Measurements from ENCODE around the gene TRIM17. TPM values are rescaled to one million over a fixed set of nuclear protein-coding genes. Genes with fewer than 3 reads are reported as not detected.
A peak's percentile ranks its signal among the peaks of the same experiment; 100 is the strongest.

TRIM17 gene, protein sequence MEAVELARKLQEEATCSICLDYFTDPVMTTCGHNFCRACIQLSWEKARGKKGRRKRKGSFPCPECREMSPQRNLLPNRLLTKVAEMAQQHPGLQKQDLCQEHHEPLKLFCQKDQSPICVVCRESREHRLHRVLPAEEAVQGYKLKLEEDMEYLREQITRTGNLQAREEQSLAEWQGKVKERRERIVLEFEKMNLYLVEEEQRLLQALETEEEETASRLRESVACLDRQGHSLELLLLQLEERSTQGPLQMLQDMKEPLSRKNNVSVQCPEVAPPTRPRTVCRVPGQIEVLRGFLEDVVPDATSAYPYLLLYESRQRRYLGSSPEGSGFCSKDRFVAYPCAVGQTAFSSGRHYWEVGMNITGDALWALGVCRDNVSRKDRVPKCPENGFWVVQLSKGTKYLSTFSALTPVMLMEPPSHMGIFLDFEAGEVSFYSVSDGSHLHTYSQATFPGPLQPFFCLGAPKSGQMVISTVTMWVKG
- total RNA-seq, result 0.69 and 1.5 TPM in 2 replicates

DNA sequence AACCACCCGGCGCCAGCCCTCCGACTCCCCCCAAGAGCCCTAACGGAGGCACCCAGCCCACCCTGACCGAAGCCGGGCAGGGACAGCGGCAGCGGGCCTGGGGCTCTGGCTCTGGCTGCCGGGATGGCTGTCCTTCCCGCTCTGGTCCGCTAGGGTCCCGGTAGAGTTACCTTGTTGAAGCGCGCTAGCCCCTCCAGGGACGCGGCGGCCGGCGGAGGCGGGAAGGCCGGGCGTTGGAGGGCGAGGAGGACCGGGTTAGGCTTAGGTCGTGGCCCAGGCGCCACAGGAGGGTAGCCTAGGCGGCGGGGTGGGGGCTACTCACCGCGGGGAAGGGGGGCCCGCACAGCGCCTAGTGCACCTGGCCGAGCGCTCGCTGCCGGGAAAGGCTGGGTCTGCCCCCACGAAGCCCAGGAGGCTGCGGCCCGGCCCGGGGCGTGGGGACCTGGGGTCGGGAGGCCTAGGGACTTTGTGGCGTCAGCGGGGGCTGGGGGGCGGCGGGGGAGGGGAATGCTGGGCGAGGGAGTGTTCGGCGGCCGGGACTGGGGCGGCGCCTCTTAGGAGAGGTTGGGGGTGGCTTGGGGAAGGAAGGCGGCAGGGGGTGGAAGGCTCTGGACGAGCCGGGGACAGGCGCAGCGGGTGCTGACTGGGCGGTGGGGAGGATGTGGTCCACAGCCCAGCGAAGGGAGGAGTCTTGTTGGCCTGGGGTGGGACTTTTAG is at the start of gene TRIM17:
TRIM17 (minus strand) TSS at position 645 of the 717 bp plus-strand sequence. CDS start 1,789 bp downstream, outside the sequence.
- no peak for DNase-seq (ENCODE audit: low read depth)

DNA sequence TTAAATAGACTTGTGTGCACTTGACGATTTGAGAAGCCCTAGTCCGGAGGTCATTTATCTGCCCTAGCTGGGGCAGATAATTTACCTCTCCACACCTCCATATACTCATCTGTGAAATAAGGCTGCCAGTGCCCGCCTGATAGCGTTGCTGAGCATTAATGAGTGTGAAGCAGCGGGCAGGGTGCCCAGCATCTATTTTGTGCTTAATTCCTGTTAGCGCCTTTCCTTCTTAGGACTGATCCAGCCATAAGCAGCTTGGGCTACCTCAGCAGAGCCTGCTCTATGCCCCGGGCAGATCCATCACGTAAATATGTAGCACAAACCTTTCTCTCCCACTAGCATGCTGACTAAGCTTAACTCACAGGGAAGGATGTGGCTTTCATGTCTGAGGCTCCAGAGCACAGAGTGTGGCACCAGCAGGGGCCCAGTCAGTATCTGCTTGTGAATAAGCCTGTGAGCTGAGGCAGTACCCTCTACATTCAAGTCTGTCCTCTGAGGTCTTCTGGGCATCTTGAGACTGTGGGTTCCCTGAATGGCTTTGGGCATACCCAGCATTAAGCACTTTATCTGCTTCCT is 49.0 kb upstream of the TRIM17 start:
- DNase-seq (ENCODE audit: low read depth), result no peak

DNA sequence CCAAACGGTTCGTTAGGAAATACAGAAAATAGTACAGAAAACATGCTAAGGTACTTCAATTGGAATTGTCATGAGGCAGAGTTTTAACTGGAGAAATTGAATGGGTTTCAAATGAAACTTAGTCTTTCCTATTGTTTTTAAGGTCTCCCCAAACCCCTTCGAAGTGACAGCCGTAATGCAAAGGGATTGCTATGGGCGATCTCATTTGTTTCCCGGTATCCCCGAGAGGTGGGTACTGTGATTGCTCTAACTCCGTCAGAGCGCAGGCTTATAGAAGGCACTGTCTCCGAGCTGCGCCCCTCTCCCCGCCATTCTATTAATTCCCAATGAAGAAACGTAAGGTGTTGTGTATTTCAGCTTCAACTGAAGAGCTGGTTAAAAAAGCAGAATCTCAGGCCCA is 48.5 kb upstream of the TRIM17 start:
- DNase-seq (ENCODE audit: low read depth), result no peak

DNA sequence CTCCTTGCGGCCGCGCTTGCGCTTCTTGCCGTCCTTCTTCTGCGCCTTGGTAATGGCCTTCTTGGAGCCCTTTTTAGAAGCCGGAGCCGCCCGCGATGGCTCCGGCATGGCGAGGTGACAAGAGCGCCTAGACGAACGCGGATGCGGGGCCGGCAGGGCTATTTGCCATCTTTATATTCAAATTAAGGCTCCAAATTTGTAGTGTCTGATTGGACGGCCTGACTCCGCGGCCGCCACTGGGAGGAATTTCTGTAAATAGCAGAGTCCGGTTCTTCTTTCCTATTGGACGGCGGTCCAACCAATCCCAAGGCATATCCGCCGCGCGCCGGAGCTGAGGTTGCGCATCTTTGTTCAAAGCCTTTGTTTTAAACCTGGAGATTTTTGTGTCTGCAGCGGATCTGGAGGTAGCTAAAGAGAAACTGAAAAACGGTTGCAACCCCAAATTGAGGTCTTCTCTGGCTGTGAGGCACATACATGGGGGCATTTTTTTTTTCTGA is 47.9 kb upstream of the TRIM17 start:
- DNase-seq (ENCODE audit: low read depth), result peak; percentile 45

DNA sequence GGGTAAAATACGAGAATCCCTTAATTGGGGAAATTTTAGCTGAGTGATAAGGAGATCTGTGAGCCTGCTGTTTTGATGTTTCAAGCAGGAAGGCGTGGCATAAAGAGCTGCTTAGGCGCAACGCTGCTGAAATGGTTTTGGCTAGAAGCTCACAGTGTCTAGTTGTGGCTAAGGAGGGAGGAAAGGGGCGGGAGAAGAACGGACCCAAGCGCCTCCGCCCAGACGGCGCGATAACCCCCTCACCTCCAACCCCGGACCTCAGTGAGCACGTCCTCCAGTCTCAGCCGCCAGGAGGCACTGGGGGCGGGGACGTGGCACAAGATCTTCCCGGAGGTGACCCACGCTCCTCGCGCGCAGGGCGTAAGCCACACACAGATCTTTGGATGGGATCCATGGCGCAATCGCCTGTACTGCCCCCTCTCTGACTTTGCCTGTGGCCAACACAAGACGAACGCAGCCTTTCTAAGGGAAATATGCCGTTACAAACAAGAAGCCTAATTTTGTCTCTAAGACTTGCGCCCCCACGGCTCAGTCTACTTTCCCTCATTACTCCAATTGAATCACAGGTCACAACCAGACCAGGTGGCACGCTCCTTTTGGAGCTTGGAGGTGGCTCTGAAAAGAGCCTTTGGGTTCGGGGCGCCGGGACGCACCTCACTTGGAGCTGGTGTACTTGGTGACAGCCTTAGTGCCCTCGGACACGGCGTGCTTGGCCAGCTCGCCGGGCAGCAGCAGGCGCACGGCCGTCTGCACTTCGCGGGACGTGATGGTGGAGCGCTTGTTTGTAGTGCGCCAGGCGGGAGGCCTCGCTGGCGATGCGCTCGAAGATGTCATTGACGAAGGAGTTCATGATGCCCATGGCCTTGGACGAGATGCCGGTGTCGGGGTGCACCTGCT is 47.1 kb upstream of the TRIM17 start:
- DNase-seq (ENCODE audit: low read depth), result no peak

DNA sequence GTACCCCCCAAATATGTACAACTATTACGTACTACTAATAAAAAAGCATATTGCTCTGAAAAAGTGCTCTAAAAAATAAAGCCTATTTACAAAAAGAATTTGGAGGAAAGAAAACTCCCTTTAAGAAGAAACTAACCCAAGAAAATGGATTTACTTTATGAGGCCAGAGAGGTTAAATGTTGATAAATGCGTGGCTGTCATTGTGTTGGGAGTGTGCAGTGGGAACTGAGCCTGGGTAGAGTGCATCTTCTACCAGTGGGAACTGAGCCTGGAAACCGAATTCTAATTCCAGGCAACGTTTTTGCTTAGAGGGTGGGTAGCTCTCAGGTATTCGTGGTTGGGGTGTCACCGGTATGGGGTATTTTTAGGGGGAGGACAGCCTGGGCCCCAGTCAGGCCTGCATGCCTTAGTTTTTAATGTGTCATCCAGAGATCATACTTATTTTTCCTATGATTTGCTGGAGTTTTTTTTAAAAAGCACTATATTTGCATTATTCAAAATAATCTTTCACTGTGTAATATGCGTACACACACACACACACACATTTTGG is 46.4 kb upstream of the TRIM17 start:
- no peak for DNase-seq (ENCODE audit: low read depth)

DNA sequence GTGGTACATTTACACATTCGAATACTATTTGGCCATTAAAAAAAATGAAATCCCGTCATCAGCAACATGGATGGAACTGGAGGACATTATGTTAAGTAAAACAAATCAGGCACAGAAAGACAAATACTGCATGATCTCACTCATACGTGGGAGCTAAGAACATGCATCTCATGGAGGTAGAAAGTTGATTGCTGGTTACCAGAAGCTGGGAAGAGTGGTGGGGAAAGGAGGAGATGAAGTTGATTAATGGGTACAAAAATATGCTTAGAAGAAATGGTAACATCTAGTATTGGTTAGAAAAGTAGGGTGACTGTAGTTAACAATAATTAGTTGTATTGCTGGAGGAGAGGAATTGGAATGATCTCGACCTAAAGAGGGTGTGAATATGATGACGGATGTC is 45.9 kb upstream of the TRIM17 start:
- no peak for DNase-seq (ENCODE audit: low read depth)

DNA sequence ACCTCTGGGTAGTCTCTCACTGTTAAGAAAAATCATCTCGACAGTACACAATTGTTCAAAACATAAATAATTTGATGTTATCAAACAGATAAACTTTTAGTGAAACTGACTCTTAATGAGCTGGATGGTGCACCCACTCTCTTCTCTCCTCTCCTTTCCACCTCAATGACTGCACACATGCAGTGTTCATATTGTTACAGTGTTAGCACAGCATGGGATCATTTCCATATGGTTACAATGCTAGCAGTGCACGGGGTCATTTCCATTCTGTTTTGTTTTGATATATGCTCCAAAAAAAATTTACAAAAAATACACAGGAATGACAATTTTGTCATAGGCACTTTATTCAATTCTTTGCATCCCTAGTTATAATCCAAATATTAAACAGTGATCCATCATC is 44.2 kb upstream of the TRIM17 start:
- no peak for DNase-seq (ENCODE audit: low read depth)

DNA sequence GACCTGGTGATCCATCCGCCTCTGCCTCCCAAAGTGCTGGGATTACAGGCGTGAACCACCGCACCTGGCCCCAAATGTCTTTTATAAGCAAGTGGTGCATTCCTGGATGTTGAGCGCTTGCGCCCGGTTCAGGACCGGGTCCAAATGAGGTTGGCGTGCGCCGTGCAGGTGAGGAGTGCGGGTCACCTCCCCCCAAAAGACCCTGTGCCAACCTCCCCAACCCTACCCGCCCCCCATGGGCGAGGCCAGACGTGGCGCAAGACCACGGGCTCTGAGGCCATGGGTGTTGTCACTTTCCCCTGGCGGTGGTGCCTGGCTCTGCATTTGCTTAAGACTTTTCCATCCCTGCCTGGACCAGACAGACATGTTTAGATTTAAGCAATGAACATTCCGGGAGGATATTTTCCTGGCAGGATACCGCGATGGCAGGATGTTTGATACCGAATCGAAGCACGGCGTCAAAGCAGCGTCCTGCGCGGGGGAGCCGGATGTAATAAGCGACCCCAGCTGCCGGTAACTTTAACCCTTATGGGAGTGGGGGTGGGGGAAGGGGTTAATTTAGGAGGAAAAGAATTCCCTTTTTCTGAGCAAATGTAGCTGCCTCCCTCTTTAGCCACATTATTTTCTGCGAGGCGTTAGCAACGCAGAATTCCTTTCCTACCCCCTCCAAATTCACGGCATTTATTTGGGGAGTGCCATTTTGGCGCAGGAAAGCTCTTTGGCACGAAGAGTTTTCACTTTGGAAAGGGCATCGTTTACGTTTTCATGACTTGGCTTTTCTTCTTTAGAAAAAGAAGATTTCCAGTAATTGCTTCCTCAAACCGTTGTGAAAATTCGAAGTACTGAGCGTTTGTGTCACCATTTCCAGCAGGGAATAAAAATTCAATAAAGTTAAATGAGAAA is 42.7 kb upstream of the TRIM17 start:
- peak; percentile 43 for DNase-seq (ENCODE audit: low read depth)

DNA sequence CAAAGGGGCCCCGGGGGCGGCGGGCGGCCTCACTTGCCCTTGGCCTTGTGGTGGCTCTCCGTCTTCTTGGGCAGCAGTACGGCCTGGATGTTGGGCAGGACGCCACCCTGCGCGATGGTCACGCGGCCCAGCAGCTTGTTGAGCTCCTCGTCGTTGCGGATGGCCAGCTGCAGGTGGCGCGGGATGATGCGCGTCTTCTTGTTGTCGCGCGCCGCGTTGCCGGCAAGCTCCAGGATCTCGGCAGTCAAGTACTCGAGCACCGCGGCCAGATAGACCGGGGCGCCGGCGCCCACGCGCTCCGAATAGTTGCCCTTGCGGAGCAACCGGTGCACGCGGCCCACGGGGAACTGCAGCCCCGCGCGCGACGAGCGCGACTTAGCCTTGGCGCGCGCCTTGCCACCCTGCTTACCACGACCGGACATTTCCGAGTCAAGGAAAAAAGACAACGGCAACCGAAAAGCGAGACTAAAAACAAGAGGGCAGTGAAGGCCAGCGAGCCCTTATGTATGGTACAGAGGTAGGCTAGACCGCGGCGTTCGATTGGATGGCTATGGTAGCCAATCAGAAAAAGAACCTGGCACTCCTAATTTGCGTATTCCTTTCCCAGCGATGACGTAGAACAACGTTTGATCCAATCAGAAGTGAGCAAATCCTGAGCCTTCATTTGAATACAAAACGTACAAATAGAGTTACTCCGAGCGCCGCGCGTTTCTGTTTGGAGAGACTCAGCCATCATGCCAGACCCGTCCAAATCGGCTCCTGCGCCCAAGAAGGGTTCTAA is 40.9 kb upstream of the TRIM17 start:
- DNase-seq (ENCODE audit: low read depth), result peak; percentile 98

DNA sequence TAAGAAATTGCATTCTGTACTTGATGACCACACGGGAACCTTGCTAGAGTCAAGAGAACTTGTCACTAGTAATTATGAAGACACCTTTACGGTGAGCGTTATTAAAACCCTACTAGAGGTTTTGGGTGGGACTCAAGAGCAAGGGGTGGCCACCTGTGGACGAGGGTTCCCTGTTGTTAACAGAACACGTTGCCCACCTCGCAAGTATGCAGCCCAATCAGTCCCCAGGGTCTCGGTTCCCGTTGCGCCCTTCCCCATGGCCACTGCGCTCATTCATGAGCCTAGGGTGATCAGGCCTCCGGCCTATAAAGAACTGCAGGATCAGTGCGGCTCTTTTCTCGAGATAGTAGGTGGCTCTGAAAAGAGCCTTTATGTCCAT is 40.3 kb upstream of the TRIM17 start:
- no peak for DNase-seq (ENCODE audit: low read depth)

DNA sequence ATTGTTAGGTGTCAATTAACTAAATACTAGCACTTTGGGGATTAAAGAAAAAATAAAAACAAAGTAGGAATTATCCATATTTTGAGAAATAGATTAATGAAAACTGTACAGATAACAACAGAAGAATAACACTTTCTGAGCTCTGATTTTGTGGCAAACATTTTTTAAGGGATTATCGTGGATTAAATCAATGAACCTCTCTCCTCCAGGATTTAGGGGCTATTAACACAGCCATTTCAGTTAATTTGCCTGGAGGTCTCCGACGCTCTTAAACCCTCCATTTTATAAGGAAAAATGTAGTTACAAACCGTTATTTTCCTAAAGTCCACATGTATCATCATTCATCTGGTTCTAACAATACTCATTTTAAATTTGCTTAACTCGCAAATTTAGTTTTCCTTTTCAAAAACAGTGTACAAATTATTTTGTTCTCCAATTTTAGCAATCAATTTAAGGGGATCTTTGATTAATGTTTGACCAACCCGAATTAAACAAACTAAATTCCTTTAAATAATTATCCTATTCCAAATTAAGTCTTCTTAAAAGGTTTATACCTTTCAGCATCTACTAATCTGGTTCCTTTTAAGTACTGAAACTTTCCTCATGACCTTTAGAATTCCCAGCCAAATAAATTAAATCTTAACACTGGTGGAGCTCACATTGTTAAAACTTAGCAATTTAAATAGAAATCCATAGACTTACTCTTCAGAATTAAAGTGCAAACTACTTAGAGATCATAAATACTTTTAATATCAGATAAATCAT is 39.8 kb upstream of the TRIM17 start:
- no peak for DNase-seq (ENCODE audit: low read depth)

DNA sequence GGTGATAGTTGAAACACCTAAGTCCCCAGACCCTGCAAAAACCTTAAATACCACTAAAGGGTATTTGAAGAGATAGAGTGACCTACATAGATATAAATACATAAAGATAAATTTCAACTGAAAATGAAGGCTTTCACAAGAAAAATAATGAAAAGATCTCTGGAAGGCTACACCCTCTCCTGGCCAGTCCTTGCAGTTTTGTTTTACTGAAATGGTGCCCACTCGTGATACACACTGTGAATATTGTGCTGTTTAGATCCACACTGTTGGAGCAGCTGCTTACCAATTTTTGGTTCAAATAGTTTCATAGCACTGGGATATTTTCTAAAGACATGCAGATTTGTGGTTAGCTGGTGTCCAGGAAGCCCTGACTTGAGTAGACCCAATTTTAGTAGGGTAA is 39.1 kb upstream of the TRIM17 start:
- no peak for DNase-seq (ENCODE audit: low read depth)

DNA sequence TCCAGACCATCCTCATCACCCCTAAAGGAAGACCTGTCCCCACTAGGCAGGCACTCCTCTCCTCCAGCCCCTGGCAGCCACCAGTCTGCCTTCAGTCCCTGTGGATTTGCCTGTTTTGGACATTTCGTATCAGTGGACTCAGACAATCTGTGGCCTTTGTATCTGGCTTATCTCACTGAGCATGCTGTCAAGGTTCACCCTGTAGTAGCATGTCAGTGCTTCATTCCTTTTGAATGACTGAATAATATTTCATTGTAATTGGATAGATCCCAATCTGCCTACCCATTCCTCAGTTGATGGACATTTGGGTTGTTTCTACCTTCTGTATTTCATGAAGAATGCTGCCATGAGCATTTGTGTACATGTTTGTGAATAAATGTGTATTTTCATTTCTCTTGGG is 37.6 kb upstream of the TRIM17 start:
- DNase-seq (ENCODE audit: low read depth), result no peak

DNA sequence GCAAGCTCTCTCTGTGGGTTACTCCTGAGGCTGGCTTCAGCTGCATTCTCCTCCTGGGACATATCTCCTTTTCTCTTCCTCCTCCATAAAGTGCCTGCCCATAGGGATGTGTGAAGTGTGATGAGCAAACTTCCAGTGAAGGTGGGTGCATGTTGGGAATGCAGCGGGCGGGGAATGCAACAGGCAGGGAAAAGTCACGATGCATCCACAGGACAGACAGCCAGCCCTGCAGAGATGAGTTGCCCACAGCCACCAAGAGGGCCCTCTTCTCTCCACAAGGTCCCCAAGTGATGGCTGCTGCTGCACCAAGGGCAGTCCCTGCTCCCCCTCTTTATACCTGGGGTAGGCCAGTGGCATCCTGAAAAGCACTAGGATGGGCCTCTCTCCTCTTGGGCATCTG is 37.0 kb upstream of the TRIM17 start:
- no peak for DNase-seq (ENCODE audit: low read depth)

DNA sequence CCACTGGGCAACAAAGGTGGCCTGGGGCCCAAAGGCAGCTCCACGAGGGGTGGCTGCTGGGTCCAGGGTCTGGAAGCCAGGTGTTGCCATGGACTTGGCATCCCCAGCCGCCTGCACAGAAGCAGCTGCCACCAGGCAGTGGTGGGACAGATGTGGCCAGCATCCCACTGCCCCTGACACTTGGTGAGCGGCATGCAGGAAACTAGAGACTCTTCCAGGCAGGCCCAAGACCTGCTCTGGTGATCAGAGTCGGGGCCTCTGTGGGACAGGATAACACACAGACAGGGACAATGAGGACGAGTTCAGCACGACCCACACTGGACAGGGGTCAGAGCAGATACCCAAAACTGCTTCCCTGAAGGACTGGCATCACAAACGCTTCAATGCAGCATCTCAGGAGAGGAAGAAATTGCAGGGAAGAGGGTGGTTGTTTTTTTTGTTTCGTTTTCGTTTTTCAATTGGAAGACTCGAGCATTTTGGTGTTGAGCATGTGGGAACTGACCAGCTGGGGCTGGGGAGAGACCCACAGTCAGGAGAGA is 36.4 kb upstream of the TRIM17 start:
- DNase-seq (ENCODE audit: low read depth), result no peak

DNA sequence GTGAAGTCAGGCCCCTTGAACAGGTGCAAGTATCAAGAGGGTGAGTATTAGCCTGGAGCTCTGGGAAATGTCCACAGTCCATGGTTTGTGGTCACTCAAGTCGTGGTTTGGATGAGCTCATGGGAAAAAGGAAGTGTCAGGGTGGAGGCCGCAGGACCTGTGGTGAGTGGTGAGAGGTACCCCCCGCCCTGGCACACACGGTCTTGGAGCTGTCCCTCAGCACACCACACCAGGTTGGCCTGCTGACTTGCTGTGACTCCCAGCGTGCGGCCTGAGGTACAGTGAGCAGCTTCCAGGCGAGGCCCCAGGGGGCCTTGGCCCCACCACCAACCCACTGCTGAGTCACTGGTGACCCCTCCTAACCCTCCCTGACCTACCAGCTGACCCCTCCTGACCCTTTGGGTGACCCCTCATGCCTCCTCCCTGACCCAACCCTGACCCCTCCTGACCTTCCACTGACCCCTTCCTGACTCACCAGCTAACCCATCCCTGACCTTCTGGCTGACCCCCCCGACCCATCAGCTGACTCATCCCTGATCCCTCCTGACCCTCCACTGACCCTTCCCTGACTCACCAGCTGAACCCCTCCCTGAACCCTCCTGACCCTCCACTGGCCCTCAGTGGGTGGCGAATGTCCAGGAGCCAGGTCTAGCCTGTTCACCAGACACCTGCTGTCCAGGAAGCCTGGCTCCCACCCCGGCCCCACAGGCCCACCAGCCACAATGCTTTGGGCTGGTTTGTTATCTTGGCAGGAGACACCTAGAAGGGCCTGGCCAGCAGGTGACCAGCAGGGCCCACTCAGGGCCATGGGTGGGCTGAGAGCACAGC is 35.7 kb upstream of the TRIM17 start:
- DNase-seq (ENCODE audit: low read depth), result peak; percentile 26

Data from renal cortical epithelial cell (primary cell).